GM18502 (cell line): ENCODE measurements around the gene TXN2.
"Not testable (repeated sequence)": the region's sequence is repeated elsewhere in the genome, so short reads cannot be mapped to it uniquely, and the experiment has no call there.

Experiments used
- ATAC-seq: cut with Tn5 transposase; IDR thresholded peaks from one replicate; pipeline ENCODE4 v1.9.1; 2021; ENCODE audit warnings: mild to moderate bottlenecking; ENCODE audit not compliant: unreplicated experiment, poor library complexity

Gene TXN2

DNA sequence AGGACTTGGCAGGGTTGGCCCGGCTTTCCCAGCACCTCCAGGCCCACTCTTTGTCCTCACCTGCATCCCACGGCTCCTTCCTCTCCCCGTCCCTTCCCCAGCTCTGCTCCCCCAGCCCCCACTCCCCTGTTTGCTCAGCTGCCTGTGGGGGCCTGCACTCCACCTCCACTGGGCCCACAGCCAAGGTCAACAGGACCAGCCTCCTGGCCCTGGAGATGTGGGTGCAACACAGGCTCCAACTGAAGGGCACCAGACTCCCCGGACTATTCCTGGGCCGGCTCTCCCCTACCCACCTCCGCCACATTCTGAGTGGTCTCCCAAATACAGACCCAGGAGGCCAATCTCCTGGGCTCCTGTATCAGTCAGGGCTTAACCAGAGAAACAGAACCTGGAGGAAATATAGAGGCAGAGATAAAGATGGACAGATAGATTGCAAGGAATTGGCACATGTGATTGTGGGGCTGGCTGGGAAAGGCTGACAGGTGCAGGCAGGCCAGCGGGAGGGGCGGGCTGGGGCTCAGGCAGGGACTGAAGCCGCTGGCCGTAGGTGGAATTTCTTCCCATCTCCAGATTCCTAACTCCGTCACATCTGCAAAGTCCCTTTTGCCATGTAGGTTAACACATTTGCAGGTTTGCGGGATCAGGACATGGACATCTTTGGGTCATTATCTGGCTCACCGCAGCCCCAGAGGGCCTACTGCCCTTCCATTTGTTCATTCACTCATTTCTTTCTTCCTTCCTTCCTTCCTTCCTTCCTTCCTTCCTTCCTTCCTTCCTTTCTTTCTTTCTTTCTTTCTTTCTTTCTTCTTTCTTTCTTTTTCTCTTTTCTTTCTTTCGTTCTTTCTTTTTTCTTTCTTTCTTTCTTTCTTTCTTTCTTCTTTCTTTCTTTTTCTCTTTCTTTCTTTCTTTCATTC is 47.9 kb downstream of the TXN2 start:
- no peak for ATAC-seq

GRCh38 chr22:36432592-36433317 is 48.7 kb downstream of the TXN2 start:
- ATAC-seq, result no peak

DNA sequence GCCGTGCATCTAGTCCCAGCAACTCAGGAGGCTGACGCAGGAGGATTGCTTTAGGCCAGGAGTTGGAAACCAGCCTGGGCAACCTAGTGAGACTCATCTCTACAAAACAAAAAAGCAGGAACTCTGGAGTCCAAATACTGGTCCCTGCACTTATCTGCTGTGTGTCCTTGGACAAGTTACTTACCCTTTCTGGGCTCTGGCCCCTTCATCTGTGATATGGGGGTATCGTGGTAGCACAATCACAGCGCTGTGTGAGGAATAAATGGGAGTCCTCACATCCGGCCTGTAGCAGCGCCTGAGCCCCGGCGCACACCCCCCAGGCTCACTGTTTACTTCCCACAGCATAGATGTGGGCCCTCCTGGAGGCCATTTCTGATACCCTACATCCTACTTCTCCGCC is 49.5 kb downstream of the TXN2 start:
- ATAC-seq, result no peak

DNA sequence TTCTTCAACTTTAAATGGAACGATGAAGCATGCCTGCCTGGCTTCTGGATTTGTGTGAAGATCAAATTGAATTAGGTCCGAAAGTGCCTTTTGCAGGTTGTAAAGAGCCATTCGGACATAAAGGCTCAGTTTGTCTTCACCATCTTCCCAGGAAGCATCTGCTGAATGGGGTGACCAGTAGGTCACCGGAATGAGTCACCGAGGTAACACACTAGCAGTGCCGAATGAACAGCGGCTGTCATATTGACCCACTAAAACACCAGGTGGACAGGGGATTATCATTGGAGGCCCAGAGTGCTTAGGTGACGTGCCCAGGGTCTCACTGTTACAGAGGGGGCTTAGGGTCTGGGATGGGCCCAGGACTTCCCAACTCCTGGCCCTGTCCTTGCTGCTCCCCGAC is 50.6 kb downstream of the TXN2 start:
- ATAC-seq, result no peak

- ATAC-seq, result not testable (repeated sequence)
Measured at GRCh38 chr22:36427952-36428351, 53.5 kb downstream of the TXN2 start.

GRCh38 chr22:36425977-36426523 is 55.4 kb downstream of the TXN2 start:
- no peak for ATAC-seq

DNA sequence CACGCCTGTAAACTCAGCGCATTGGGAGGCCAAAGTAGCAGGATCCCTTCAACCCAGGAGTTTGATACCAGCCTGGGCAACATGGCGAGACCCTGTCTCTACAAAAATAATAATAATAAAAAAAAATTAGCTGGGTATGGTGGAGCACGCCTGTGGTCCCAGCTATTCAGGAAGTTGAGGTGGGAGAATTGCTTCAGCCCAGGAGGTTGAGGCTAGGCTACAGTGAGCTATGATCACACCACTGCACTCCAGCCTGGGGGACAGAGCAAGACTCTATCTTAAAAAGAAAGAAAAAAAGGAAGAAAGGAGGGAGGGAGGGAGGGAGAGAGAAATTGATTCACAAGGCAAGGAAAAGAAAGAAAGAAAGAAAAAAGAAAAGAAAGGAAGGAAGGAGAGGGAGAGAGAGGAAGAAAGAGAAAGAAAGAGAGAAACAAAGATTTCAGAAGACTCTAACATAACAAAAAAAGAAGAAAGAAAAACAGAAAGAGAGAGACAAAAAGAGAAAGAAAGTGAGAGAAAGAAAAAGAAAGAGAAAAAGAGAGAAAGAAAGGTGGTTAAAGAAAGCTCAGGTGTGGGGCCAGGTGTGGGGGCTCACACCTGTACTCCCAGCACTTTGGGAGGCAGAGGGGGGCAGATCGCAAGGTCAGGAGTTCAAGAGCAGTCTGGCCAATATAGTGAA is 56.4 kb downstream of the TXN2 start:
- no peak for ATAC-seq

GRCh38 chr22:36424466-36424865 is 57.0 kb downstream of the TXN2 start:
- ATAC-seq, result not testable (repeated sequence)

DNA sequence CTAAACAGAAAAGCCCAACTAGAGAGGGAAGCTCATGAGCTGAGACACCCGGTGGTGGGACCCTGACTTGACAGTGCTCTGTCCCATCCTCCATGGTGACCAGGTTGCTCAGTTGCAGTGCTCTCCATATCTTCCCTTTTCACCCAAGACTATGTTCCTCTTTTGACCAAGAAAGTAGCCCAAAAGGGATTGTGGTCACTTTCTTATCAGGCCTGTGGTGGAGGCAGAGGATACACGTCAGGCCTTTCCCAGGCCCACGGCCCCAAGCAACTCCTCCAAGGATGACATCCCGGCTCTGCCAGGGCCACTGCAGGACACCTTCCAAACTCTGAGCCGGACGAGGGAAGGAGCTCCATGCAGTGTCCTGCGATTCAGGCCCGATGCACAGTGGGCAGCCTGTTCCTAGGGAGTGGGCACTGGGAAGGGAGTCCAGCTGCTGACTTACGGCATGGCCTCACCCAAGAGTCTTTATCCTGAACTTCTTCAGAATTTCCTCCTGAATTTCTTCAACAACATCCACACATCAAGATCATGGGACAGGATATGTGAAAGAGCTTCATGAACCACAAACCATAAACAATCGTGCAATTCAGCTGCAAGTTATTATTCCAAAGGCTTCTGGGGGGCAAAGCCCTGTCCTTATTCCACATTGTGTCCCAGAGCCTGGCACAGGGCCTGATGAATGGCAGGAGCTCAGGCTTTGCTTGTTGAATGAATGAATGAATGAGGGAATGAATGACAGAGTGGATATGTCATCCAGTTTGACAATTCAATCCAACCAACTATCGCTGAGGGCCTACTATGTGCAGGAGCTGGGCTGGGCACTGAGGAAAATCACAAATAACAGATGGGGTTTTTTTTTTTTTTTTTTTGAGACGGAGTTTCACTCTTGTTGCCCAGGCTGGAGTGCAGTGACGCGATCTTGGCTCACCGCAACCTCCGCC is 57.7 kb downstream of the TXN2 start:
- no peak for ATAC-seq

GRCh38 chr22:36422287-36423014 is 59.0 kb downstream of the TXN2 start:
- ATAC-seq, result no peak

- ATAC-seq, result no peak
Measured at GRCh38 chr22:36419912-36420882, 61.2 kb downstream of the TXN2 start.

DNA sequence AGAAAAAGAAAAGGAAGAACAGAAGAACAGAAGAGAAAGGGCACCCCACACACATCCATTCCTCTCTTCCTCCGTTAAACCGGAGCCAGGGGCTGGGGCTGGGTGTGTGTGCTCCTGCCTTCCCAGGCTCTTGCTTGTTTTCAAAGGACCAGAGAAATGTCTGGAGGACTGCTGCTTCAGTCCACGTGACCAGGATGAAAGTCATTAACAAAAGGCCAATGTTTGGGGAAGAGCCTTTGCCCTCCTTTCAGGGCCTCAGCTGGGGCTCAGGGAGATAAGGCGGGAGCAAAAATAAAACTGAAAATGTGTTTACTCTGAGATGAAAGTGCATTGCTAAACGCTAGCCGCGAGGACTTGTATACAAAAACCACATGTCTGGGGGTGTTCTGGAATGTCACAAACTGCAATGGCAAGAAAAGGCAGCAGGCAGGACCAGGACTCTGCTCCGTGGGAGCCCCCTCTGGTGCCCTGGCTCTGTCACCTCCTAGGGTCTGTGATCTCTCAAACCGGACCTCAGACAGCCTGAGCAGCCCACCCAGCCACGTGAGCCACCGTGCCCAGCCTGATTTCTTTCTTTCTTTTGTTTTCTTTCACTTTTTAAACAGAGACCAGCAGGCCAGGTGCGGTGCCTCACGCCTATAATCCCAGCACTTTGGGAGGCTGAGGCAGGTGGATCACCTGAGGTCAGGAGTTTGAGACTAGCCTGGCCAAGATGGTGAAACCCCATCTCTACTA is 62.1 kb downstream of the TXN2 start:
- ATAC-seq, result no peak

DNA sequence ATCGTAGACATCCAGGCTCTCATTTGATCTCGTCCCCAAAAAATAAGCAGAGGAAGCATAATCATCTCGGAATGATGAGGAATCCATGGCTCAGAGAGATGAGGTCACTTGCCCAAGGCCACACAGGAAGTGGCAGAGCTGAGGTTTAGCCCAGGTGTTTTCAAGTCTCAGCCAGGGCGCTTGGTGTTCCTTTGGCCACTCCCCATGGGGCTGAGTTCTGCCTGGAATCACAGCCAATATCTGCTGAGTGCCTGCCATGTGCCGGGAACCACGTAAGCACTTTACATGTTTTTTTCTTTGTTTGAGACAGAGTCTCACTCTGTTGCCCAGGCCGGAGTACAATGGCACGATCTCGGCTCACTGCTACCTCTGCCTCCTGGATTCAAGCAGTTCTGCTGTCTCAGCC is 64.2 kb downstream of the TXN2 start:
- ATAC-seq, result no peak
